Measurements from ENCODE around the gene TAF5.

DNA sequence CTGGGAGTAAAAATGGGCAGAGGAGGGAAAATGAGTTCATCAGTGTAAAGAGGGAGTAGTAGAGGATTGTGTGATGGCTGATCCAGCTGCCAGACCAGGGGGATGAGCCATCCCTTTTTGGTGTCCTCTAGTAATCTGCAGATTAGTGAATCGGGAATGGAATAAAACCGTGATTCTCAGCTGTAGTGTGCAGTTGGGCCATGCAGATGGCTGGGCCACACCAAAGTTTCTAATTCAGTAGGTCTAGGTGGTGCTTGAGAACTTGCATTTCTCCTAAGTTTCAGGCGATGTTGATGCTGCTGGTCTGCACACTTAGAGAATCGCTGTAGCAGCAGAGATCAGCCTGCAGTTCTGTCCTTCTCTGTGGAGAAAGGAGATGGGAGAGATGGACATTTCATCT lies 51.3 kb downstream of the TAF5 start:
- no peak for TF ChIP-seq EZH2 (IDR thresholded peaks at IDR 0.05; ENCODE audit: borderline replicate concordance, insufficient read depth, low read length, poor library complexity, severe bottlenecking)
- no peak for TF ChIP-seq CTCF (IDR thresholded peaks at IDR 0.05; ENCODE audit: poor library complexity, severe bottlenecking)
- TF ChIP-seq MXI1 (conservative IDR thresholded peaks at IDR 0.05; ENCODE audit: poor library complexity, severe bottlenecking): no peak
- TF ChIP-seq POLR2AphosphoS5 (IDR thresholded peaks at IDR 0.05): no peak
- TF ChIP-seq RAD21 (conservative IDR thresholded peaks at IDR 0.05): no peak
- TF ChIP-seq REST (IDR thresholded peaks at IDR 0.05; ENCODE audit: borderline replicate concordance): no peak
- no peak for TF ChIP-seq EP300 (conservative IDR thresholded peaks at IDR 0.05; ENCODE audit: poor library complexity, severe bottlenecking)
- no peak for TF ChIP-seq SMC3 (conservative IDR thresholded peaks at IDR 0.05; ENCODE audit: poor library complexity)
- TF ChIP-seq TAF1 (IDR thresholded peaks at IDR 0.05; ENCODE audit: low read depth): no peak

Measured in neural cell (in vitro differentiated cells).